Upper lobe of left lung (tissue), 4 donors: ENCODE measurements around the gene MRPL50.

ENCODE experiments used
- EP300 ChIP-seq, 4 donors: sonication (generic); formaldehyde crosslinking; IDR thresholded peaks; one replicate each; pipeline ENCODE4 v1.5.1; 2017; ENCODE audit warnings: antibody characterized with exemption in 4 of 4, control low read depth in 2 of 4
- POLR2A ChIP-seq, 4 donors: fragments of 450-650 bp; IDR thresholded peaks; one replicate each; pipeline ENCODE4 v1.5.1; 2016 to 2017; ENCODE audit warnings: antibody characterized with exemption in 4 of 4, mild to moderate bottlenecking in 2 of 4
- POLR2AphosphoS5 ChIP-seq, 2 donors: sonication (generic); formaldehyde crosslinking; IDR thresholded peaks; one replicate each; pipeline ENCODE4 v1.5.1; 2017; ENCODE audit warnings: antibody characterized with exemption in 2 of 2
- TF ChIP-seq, protein P1 (sequence below), 6 experiments: fragments of 450-650 bp in 4 of 6; fragments of 200-600 bp in 2 of 6; sonication (generic) in 2 of 6; IDR thresholded peaks; one replicate each; pipeline ENCODE4 v1.5.1; 2016 to 2019; ENCODE audit warnings: antibody characterized with exemption in 6 of 6

- TF ChIP-seq POLR2AphosphoS5 (IDR thresholded peaks at IDR 0.05) (no peak), POLR2A (IDR thresholded peaks at IDR 0.05) (no peak), EP300 (IDR thresholded peaks at IDR 0.05) (no peak)
- TF ChIP-seq, protein P1, sequence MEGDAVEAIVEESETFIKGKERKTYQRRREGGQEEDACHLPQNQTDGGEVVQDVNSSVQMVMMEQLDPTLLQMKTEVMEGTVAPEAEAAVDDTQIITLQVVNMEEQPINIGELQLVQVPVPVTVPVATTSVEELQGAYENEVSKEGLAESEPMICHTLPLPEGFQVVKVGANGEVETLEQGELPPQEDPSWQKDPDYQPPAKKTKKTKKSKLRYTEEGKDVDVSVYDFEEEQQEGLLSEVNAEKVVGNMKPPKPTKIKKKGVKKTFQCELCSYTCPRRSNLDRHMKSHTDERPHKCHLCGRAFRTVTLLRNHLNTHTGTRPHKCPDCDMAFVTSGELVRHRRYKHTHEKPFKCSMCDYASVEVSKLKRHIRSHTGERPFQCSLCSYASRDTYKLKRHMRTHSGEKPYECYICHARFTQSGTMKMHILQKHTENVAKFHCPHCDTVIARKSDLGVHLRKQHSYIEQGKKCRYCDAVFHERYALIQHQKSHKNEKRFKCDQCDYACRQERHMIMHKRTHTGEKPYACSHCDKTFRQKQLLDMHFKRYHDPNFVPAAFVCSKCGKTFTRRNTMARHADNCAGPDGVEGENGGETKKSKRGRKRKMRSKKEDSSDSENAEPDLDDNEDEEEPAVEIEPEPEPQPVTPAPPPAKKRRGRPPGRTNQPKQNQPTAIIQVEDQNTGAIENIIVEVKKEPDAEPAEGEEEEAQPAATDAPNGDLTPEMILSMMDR (IDR thresholded peaks at IDR 0.05) = peak in 5 of 6 experiments; percentile 11 to 51 (median 36)
These were observed 10.4 kb downstream of the MRPL50 start for GRCh38 chr9:101387871-101388506.
